ENCODE results near the gene CACNA1H. TPM values are rescaled to one million over a fixed set of nuclear protein-coding genes. Genes with fewer than 3 reads are reported as not detected.
"Not testable (repeated sequence)": the region's sequence is repeated elsewhere in the genome, so short reads cannot be mapped to it uniquely, and the experiment has no call there.

CACNA1H gene
- total RNA-seq, 1 donor from 2014 or later, result under 0.01 TPM

DNA sequence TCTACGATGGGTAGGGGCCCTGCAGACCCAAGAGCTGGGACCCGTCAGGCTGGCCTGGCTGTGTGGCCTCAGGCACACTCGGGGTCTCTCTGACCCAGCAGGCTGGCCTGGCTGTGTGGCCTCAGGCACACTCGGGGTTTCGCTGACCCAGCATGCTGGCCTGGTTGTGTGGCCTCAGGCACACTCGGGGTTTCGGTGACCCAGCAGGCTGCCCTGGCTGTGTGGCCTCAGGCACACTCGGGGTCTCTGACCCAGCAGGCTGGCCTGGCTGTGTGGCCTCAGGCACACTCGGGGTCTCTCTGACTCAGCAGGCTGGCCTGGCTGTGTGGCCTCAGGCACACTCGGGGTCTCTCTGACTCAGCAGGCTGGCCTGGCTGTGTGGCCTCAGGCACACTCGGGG is 37.9 kb downstream of the CACNA1H start:
- DNase-seq (ENCODE audit: low read depth in 2 of 2), result not testable (repeated sequence)

DNA sequence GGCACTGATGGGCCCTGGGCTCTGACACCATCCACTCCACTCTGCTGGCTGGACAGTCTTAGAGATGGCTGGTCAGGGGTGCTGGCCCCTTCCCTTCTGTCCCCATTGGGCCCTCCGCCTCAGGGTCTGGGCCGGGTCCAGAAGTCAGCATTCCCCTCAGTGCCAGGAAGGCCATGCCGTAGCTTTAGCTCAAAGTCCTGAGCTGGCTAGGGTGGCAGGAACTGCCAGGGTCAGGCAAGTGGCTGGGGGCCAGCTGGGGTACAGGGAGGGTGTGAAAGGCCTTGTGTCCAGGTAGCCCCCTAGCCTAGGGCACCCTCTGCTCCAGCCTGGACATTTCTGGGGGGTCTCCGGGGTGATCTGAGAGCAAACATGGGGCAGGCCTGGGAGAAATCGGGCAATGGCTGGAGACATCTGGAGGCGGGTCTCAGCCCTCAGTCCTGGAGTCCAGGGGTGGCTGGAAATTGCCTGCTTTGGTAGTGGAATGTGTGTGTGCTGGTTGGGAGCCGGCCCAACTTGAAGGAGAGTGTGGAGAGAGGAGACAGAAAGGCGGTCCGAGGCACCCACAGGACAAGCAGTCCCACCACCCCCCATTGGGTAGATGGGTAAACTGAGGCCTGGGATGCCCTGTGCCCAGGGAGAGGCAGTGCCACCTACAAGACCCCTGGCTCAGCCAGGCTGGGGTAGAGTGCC is 39.6 kb downstream of the CACNA1H start:
- no peak for DNase-seq (ENCODE audit: low read depth in 2 of 2)

DNA sequence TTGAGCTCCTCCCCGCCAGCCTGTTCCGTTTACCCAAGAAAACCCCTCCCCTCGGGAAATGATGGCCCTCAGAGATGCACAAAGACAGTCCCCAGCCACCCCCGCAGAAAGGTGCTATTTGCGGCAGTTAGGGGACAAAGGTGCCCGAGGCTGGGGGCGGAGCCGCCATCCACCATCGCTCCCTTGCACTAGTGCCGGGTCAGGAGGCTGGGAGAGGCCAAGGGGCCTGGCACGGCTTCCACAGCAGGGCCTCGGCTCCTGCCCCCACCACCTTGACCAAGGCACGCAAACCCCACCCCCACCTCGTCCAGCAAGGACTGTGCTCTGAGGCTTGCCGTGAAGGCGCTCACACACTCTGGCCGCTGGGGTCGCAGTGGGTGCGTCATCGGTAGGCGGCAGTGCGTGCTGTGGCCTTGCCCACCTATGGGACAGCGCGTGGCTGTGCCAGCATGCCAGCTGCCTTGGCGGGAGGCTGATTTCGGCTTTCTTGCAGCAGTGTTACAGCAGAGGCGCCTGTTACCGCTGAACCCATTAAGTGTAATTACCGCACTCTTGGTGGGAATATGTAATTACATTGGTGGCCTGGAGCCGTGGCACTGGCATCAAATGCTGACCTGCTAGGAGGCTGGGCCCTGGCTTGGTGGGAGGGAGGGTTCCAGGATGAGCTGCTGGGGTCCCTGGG is 40.4 kb downstream of the CACNA1H start:
- DNase-seq (ENCODE audit: low read depth in 2 of 2), result no peak

DNA sequence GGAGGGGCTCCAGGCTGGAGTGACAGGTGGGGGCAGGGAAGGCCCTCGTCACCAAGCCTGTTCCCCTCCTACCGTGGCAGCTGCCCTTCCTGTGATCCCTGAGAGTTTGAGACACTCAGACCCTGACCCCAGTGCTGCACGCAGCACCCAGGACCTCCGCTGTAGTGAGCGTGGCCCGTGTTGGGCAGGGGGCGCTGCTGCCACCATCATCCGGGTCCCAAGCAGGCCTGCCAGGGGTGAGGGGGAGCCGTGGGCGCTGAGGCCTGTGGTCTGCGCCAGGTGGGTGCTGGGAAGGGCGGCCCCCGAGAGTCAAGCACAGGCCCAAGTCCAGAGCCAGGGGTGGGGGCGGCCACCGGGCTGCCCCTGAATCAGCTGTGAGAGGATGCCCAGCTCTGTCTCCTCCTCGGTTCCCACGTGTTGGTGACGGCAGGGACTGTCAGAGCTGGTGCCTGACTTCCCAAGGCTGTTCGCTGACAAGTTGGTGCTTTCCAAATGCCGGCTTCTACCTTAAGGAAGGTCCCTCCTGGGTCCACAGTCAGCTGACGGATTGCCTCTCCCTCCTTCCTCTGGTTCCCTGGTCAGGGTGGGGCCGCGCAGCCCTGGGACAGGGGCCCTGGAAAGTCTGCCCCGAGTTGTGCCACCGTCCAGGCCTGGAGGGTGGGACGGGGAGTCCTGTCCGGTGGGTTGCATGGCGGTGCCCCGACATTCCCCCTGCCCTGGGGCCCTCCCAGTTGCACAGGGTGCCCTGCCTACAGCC is 41.1 kb downstream of the CACNA1H start:
- no peak for DNase-seq (ENCODE audit: low read depth in 2 of 2)

DNA sequence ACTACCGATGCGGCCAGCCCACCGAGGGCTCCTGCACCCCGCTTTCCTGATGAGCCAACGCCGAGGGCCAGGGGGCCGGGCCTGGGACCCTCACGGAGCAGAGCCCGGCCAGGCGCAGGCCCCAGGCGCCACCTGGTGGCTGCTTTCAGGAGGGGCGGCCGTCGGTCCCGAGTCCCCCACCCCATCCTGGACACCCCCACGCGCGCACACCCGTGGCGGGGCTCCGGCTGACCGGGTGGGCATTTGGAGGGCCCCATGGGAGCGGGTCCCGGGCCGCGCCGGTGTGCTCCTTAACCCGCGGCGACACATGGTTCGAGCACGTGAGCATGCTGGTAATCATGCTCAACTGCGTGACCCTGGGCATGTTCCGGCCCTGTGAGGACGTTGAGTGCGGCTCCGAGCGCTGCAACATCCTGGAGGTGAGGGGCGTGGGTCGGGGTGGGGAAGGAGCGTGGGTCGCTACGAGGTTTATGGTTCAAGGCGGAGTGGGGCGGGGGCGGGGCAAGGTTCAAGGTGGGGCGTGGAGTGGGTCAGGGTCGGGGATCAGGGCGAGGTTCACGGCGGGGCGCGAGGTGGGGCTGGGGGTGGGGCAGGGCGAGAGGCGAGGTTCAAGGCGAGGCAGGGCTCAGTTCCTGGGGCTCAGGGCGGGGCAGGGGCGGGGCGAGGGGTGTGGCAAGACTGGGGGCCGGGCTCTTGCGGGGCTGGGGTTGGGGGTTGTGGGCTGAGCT is 41.9 kb downstream of the CACNA1H start:
- no peak for DNase-seq (ENCODE audit: low read depth in 2 of 2)

DNA sequence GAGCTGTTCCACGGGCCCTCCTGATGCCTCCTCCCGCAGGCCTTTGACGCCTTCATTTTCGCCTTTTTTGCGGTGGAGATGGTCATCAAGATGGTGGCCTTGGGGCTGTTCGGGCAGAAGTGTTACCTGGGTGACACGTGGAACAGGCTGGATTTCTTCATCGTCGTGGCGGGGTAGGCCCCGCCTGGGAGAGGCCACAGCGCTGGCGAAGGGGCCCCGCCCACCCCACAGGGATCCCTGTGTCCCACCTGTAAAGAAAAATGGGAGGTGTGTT is 42.4 kb downstream of the CACNA1H start:
- no peak for DNase-seq (ENCODE audit: low read depth in 2 of 2)

DNA sequence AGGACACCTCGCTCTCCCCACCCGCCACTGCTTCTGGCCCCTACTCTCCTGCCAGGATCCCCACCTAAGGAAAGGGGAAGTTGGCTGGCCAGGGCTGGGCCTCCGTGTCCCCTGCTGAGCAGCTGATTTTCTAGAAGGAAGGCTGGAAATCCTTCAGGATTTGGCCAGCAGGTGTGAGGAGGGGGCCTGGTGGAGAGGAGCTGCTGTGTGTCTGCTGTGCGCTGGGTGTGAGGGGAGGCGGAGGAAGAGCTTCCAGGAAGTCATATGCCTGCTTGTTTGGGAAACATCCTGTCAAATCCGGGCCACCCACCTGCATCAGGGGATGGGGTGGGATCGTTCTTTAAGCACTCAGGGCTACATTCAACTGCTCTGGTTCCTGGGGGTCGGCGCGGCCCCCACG is 43.6 kb downstream of the CACNA1H start:
- DNase-seq (ENCODE audit: low read depth in 2 of 2), result no peak

DNA sequence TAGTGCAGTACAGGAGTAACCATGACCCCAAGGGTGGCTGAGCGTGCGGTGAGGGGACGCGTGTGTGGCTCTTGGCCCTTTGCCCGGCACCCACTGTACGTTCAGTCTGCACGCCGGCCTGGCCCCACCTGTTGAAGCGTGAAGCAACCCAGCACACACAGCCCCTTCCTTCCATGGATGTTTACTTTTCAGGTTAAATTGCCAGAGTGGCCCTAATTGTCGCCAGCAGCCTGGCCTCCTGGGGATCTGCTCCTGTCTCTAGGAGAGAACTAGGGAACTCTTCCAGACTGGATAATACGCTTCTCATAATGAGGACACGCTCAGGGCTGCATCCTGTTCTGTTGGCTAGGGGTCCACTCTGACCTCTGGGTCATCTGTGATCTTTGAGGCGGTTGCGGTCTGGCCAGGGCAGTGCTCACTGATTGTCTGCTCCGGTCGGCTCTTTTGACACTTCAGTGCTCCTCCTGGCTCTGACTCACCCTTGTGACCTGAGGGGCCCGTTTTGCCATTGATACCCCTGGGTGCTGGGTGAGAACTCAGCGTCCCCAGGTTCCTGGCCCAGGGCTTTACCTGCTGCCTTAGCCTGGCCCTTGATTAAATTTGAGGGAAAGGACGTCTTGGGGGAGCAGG is 44.4 kb downstream of the CACNA1H start:
- no peak for DNase-seq (ENCODE audit: low read depth in 2 of 2)

DNA sequence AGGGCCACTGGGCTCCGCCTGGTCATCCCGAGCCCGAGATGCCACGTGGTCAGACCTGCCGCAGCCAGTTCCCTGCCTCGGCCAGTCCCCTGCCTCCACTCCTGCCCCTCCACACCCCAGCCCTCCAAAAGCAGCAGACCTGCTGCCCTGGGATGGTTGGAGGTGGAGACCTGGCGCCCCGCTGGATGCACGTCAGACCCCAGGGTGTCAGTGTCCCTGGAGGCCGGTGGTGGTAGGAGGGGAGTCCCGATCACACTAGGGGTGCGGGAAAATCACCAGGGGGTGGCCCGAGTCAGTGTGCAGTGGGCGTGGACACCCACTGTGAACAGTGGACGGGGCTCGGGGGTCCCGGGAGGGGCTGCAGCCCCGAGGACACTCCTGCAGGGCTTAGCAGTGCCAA is 45.3 kb downstream of the CACNA1H start:
- DNase-seq (ENCODE audit: low read depth in 2 of 2), result no peak

DNA sequence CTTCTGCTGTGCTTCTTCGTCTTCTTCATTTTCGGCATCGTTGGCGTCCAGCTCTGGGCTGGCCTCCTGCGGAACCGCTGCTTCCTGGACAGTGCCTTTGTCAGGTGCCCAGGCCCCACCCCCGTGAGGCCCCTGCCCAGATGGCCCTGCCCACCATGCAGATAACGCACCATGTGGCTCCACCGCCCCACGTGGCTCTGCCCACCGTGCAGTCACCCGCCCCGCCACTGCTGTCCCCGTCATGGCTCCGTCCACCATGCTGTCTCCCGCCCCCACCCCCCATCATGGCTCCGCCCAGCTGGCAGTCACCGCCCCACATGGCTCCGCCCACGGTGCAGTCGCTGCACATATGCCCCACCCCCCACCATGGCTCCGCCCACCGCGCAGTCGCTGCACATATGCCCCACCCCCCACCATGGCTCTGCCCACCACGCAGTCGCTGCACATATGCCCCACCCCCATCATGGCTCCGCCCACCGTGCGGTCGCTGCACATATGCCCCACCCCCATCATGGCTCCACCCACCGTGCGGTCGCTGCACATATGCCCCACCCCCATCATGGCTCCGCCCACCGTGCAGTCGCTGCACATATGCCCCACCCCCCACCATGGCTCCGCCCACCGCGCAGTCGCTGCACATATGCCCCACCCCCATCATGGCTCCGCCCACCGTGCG is 45.9 kb downstream of the CACNA1H start:
- DNase-seq (ENCODE audit: low read depth in 2 of 2), result not testable (repeated sequence)

DNA sequence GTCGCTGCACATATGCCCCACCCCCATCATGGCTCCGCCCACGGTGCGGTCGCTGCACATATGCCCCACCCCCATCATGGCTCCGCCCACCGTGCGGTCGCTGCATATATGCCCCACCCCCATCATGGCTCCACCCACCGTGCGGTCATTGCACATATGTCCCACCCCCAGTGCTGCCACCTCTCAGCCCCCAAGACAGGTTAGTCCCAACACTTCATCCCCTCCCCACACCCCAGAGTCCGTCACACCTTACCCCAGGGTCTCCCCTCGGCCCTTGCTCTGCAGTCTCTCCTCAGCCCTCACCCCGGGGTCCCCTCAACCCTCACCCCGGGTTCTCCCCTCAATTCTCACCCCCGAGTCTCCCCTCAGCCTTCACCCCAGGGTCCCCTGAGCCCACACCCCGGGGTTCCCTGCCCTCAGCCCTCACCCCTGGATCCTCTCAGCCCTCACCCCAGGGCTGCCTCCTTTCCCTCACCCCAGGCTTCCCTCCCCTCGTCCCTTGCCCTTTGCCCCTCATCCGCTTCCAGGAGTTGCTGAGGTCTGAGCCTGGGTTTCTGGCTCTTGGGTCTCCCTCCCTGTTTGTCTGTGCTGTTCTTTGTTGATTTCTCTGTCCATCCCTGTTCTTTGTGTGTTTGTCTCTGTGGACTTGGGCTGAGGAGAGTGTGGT is 46.6 kb downstream of the CACNA1H start:
- no peak for DNase-seq (ENCODE audit: low read depth in 2 of 2)

DNA sequence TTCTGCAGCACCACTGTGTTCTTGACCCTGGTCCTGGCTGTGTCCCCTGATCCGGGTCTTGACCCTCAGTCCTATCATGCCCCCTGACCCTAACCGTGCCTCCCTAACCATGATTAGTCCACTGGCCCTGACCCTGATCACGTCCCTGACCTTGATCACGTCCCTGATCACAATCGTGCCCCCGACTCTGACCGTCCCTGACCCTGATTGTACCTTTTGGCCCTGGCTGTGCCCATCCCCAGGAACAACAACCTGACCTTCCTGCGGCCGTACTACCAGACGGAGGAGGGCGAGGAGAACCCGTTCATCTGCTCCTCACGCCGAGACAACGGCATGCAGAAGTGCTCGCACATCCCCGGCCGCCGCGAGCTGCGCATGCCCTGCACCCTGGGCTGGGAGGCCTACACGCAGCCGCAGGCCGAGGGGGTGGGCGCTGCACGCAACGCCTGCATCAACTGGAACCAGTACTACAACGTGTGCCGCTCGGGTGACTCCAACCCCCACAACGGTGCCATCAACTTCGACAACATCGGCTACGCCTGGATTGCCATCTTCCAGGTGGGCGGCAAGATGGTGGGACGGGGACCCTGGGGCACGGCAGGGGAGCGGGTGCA is 47.2 kb downstream of the CACNA1H start:
- no peak for DNase-seq (ENCODE audit: low read depth in 2 of 2)

DNA sequence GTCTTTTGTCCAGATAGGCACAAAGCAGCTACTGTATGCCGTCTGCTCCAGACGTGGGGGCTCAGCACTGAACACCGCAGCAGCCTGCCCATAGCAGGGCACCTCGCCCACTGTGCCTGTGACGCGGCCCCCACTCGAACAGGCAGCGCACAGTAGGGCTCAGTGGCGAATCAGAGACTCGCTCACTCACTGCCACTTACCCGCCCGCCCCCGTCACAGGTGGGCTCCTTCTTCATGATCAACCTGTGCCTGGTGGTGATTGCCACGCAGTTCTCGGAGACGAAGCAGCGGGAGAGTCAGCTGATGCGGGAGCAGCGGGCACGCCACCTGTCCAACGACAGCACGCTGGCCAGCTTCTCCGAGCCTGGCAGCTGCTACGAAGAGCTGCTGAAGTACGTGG is 48.5 kb downstream of the CACNA1H start:
- no peak for DNase-seq (ENCODE audit: low read depth in 2 of 2)

DNA sequence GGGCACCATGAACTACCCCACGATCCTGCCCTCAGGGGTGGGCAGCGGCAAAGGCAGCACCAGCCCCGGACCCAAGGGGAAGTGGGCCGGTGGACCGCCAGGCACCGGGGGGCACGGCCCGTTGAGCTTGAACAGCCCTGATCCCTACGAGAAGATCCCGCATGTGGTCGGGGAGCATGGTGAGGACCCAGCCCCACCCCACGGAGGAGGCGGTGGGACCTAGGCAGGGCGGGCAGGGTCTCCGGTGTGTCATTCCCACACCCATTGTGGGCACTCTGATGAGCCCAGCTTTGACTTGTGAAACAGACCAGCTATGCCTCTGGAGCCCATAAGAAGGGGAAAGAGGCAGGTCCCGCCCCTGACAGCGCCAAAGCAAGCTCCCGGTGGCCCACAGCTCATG is 49.4 kb downstream of the CACNA1H start:
- no peak for DNase-seq (ENCODE audit: low read depth in 2 of 2)

DNA sequence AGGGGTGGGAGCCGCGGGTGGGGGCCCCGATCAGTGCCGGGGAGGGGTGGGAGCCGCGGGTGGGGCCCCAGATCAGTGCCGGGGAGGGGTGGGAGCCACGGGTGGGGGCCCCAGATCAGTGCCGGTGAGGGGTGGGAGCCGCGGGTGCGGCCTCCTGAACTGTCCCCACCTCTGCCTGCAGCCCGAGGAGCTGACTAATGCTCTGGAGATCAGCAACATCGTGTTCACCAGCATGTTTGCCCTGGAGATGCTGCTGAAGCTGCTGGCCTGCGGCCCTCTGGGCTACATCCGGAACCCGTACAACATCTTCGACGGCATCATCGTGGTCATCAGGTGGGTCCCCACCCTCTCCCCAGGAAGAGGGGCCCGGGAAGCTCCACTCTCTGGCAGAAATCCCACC is 52.0 kb downstream of the CACNA1H start:
- no peak for DNase-seq (ENCODE audit: low read depth in 2 of 2)

DNA sequence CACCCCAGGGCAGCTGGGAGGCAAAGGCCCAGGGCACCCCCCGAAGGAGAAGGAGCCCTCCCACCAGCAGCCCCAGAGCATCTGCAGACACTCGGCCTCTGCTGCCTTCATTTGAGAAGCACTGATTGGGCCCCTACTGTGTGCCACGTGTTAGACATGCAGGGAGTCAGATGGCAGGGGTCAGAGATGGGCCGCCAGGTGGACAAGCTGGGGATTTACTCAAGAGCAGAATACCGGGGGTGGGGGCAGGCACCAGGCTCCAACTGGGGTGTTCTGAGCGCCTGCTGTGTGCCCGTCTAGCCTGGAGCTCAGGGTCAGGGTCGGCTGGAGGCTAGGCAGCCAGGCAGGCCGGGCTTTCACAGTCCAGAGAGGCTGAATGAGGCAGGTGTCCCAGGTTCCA is 53.4 kb downstream of the CACNA1H start:
- DNase-seq (ENCODE audit: low read depth in 2 of 2), result no peak

DNA sequence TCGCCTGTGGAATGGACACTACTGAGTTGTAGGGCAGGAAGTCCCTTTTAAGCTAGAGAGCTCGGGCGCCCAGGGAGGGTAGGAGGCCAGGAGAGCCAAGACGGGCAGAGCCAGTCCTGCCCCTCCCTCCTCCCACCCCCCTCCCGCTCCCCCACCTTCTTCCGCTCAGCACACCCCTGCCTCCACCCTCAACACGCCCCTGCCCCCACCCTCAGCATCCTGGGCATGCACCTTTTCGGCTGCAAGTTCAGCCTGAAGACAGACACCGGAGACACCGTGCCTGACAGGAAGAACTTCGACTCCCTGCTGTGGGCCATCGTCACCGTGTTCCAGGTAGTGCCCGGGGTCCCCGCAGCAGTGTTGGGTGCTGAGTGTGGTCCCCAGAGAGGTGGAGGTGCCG is 53.9 kb downstream of the CACNA1H start:
- no peak for DNase-seq (ENCODE audit: low read depth in 2 of 2)

DNA sequence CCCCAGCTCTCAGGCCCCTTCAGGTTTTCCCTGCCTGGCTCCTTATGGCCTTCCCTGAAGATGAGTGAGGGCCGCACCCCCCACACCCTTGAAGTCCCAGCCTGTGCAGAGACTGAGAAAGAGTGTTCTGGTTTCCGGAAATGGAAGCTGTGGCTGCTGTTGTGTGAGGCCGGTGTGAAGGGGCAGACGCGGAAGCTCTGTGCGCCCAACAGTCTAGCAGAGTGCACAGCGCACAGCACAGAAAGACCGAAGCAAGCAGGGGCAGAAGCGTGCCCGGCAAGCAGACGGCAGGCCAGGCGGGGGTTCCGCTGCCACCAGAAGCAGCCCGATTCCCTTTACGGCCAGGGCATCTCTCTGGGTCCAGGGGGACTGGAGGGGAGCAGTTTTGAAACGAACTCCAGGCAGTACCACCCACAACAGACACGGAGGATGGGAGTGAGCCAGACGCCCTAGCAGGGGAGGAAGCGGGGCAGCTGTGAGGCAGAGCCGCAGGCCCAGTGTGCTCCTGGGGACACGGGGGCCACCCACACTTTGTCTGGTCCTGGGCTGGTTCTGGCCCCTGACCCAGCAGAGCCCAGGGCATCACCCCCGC is 55.4 kb downstream of the CACNA1H start:
- DNase-seq (ENCODE audit: low read depth in 2 of 2), result no peak

DNA sequence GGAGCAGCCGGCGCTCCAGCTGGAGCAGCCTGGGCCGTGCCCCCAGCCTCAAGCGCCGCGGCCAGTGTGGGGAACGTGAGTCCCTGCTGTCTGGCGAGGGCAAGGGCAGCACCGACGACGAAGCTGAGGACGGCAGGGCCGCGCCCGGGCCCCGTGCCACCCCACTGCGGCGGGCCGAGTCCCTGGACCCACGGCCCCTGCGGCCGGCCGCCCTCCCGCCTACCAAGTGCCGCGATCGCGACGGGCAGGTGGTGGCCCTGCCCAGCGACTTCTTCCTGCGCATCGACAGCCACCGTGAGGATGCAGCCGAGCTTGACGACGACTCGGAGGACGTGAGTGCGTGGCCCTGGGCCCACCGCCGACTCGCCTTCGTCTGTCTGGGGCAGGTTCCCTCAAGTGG is 56.2 kb downstream of the CACNA1H start:
- no peak for DNase-seq (ENCODE audit: low read depth in 2 of 2)

DNA sequence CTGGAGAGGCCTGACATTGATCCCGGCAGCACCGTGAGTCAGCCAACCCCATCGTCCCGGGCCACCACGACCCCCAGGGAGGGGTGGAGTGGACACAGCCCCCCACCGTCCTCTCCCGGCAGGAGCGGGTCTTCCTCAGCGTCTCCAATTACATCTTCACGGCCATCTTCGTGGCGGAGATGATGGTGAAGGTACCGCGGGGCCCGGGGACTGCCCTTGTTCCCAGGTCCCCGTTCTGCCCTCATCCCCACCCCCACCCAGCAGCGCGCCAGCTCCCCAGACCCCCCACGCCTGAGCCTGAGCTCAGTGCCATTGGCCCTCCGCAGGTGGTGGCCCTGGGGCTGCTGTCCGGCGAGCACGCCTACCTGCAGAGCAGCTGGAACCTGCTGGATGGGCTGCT is 57.6 kb downstream of the CACNA1H start:
- no peak for DNase-seq (ENCODE audit: low read depth in 2 of 2)

All from dermis microvascular lymphatic vessel endothelial cell (primary cell).